ENCODE results near the gene IVNS1ABP.
A peak's percentile ranks its signal among the peaks of the same experiment; 100 is the strongest.
"Not testable (repeated sequence)": the region's sequence is repeated elsewhere in the genome, so short reads cannot be mapped to it uniquely, and the experiment has no call there.

The IVNS1ABP gene

GRCh38 chr1:185317034-185317885 lies at the start of gene IVNS1ABP:
IVNS1ABP (minus strand) TSS chr1:185317243; CDS start chr1:185309493, 7,750 bp downstream.
- peak; percentile 66 for TF ChIP-seq CTCF (IDR thresholded peaks at IDR 0.05; ENCODE audit: borderline replicate concordance, control extremely low read depth, extremely low read depth, insufficient read depth, missing control alignments)
- DNase-seq (ENCODE audit: low spot score) = peak; percentile 96
- in situ Hi-C loops (cut with MboI; ENCODE audit: low sequenced_read_pairs, unreplicated experiment) = loop anchor here (10.0 kb wide), 1 partner anchor 358 kb away; no protein-coding TSS in a partner anchor

GRCh38 chr1:185365951-185366350 lies 48.9 kb upstream of the IVNS1ABP start:
- in situ Hi-C loops (cut with MboI; ENCODE audit: low sequenced_read_pairs, unreplicated experiment) = no loop called here
- TF ChIP-seq CTCF (IDR thresholded peaks at IDR 0.05; ENCODE audit: borderline replicate concordance, control extremely low read depth, extremely low read depth, insufficient read depth, missing control alignments) = no peak
- no peak for DNase-seq (ENCODE audit: low spot score)

GRCh38 chr1:185364528-185364927 lies 47.5 kb upstream of the IVNS1ABP start:
- in situ Hi-C loops (cut with MboI; ENCODE audit: low sequenced_read_pairs, unreplicated experiment); DNase-seq (ENCODE audit: low spot score): not testable (repeated sequence)

- DNase-seq (ENCODE audit: low spot score) = no peak
- in situ Hi-C loops (cut with MboI; ENCODE audit: low sequenced_read_pairs, unreplicated experiment) = no loop called here
- no peak for TF ChIP-seq CTCF (IDR thresholded peaks at IDR 0.05; ENCODE audit: borderline replicate concordance, control extremely low read depth, extremely low read depth, insufficient read depth, missing control alignments)
Measured at GRCh38 chr1:185363205-185363604, 46.2 kb upstream of the IVNS1ABP start.

- in situ Hi-C loops (cut with MboI; ENCODE audit: low sequenced_read_pairs, unreplicated experiment) = no loop called here
- DNase-seq (ENCODE audit: low spot score) = no peak
- TF ChIP-seq CTCF (IDR thresholded peaks at IDR 0.05; ENCODE audit: borderline replicate concordance, control extremely low read depth, extremely low read depth, insufficient read depth, missing control alignments) = no peak
Measured at GRCh38 chr1:185360714-185361113, 43.7 kb upstream of the IVNS1ABP start.

GRCh38 chr1:185358957-185359356 lies 41.9 kb upstream of the IVNS1ABP start:
- no peak for DNase-seq (ENCODE audit: low spot score)
- in situ Hi-C loops (cut with MboI; ENCODE audit: low sequenced_read_pairs, unreplicated experiment) = no loop called here
- no peak for TF ChIP-seq CTCF (IDR thresholded peaks at IDR 0.05; ENCODE audit: borderline replicate concordance, control extremely low read depth, extremely low read depth, insufficient read depth, missing control alignments)

GRCh38 chr1:185355947-185356346 lies 38.9 kb upstream of the IVNS1ABP start:
- DNase-seq (ENCODE audit: low spot score) = no peak
- in situ Hi-C loops (cut with MboI; ENCODE audit: low sequenced_read_pairs, unreplicated experiment) = no loop called here
- TF ChIP-seq CTCF (IDR thresholded peaks at IDR 0.05; ENCODE audit: borderline replicate concordance, control extremely low read depth, extremely low read depth, insufficient read depth, missing control alignments) = no peak

Data from GM13976 (cell line).